T-helper 1 cell treated with Interleukin-12 subunit alpha and Interleukin-12 subunit beta and Interleukin-4 antibody, amounts not matched to agents 30 ng/mL and 1 ng/mL, for 36 hours (primary cell): ENCODE results near the gene UQCRQ. TPM values are rescaled to one million over a fixed set of nuclear protein-coding genes. Genes with fewer than 3 reads are reported as not detected.
"Not testable (repeated sequence)": the region's sequence is repeated elsewhere in the genome, so short reads cannot be mapped to it uniquely, and the experiment has no call there.

Experiments
- intact Hi-C: fragments of 100-400 bp; cut with micrococcal nuclease; formaldehyde crosslinking; loops from one replicate; pipeline ENCODE4 v1.15.1; 2024
- total RNA-seq: library from RNA; stranded (reverse); gene quantifications from 2 replicates; pipeline ENCODE4 v1.2.3, GENCODE V29; 2022

UQCRQ gene
- total RNA-seq, 1 donor from 2014 or later: 324 TPM

GRCh38 chr5:132831095-132831860 is 35.2 kb upstream of the UQCRQ start:
- intact Hi-C loops: no loop called here

DNA sequence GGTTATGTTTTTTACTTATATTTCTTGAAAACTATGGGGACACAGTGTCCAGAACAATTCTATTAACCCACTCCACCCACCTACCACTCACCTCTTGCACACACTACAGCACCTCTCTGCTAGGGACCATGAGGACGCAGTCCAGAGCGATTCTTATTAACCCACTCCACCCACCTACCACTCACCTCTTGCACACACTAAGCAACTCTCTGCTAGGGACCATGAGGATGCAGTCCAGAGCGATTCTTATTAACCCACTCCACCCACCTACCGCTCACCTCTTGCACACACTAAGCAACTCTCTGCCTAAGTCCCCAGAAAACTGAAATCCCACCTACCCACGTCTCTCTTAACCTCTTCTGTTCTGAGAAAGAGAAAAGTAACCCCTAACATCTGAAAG is 33.8 kb upstream of the UQCRQ start:
- intact Hi-C loops: no loop called here

GRCh38 chr5:132834057-132834456 is 32.4 kb upstream of the UQCRQ start:
- intact Hi-C loops: no loop called here

GRCh38 chr5:132836852-132837251 is 29.6 kb upstream of the UQCRQ start:
- intact Hi-C loops: no loop called here

- intact Hi-C loops: no loop called here
Measured at GRCh38 chr5:132837868-132838267, 28.6 kb upstream of the UQCRQ start.

GRCh38 chr5:132838516-132839282 is 27.7 kb upstream of the UQCRQ start:
- intact Hi-C loops: no loop called here

GRCh38 chr5:132839426-132840301 is 26.8 kb upstream of the UQCRQ start:
- intact Hi-C loops: no loop called here

DNA sequence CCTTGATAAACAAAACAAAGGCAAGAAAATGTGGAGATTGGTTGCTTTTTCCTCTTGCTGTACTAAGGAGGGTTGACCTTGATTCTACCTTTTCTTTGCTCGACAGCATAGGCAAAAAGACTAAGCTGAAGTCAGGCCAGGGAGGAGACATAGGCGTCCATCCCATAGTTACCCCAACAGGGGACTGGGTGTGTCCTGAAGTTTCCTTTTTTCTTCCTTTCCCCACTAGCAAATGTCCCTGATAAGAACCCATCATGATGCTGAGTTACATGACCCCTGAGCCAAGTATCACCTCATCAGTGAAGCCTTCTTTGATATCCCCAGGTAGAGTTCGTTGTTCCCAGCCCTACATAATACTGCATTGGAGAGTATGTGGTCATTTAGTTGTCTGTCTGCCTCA is 26.1 kb upstream of the UQCRQ start:
- intact Hi-C loops: no loop called here

GRCh38 chr5:132840896-132841295 is 25.5 kb upstream of the UQCRQ start:
- intact Hi-C loops: no loop called here

DNA sequence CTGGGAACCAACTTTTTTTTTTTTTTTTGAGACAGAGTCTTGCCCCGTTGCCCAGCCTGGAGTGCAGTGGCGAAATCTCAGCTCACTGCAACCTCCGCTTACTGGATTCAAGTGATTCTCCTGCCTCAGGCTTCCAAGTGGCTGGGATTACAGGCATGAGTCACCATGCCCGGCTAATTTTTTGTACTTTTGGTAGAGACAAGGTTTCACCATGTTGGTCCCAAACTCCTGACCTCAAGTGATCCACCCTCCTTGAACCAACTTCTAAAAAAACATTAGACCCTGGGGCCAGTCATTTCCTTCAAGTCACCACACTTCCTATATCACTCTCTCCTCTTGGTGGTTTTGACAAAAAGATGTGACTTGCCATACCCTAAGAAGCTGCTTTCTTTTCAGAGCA is 25.1 kb upstream of the UQCRQ start:
- intact Hi-C loops: no loop called here

GRCh38 chr5:132848270-132848669 is 18.2 kb upstream of the UQCRQ start:
- intact Hi-C loops: no loop called here

DNA sequence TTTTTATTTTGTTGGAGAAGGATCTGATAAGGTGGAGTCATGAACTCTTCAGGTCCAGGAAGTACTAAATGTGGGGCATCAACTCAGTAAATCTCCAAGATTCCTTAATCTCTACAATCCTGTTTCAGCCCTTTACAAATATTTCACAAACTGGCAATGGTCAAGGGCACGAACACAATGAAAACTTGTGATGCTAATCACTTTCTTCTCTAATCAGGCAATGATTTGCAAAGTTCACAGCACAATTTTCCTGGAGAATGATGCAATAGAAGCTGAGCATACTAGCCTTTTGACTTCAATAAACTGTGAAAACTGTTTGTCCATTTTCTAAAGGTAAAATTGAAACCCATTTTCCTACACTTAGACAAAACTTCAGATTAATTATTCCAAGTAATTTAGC is 17.1 kb upstream of the UQCRQ start:
- intact Hi-C loops: no loop called here

DNA sequence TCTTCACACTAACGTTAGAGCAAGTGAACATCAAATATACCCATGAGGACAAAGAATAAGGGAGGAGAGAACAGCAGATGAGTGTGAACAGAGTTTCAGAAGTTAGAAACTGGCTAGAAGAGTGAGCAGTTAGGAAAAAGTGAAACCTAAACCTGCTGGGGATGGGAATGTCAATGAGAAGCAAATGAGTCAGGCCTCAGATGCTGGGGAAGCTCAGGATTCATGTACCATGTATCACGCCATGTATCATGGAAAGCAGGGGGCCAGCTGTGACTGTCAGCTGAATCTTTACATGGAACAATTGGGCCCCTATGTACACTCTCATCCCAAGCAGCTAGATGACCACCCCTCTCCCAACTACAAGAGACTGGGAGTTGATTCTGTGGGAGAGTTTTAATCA is 16.4 kb upstream of the UQCRQ start:
- intact Hi-C loops: no loop called here

DNA sequence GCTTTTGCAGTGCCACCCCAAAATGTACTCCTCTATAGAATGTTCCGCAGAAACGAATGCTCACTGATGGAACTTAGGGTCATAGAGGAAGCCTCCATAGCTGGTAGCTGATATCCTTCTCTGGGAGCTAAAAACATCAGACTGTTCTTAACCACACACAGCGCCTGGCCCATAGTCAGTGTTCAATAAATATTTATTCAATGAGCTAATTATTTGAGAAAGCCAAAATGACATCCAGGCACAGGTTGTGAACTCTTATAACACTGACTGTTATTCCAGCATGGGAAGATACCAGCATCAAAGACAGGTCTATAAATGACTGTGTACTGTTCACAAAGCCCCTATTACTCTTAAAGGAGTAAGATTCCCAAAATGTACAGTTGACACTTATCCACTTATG is 13.1 kb upstream of the UQCRQ start:
- intact Hi-C loops: no loop called here

DNA sequence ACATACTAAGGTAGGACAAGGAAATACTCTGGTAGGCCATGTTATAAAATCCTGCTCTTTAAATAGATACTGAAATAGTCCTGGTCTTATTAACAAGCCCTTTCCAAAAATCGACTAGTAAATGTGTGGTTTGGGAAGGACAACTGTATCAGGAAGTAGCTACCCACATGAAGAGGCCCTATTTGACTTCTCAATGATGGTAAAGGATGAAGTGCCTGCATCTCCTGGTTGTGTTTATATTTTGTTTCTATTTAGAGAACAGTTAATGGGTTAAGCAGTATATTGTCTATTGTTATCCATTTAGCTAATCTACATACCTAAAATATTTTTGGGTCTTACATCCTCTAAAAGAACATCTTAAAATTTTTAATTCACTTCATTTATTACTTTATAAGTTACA is 12.7 kb upstream of the UQCRQ start:
- intact Hi-C loops: no loop called here

DNA sequence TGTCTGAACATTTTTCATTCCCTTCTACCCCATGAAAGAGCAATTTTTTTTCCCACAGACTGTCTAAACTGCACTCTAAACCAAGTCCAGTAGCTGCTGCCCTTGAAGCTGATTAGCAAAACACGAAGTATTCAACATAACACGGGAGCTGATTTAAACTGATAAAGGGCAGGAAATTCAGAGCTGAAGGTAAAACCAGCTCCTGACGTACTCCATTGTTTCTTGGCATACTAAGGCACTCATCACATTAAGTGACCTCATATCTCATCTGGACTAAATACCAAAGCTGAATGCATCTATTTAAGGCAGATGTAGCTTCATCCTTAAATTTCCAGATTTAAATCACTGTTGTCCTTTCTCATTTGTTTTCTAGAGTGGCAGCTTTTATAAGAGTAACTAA is 12.1 kb upstream of the UQCRQ start:
- intact Hi-C loops: no loop called here

DNA sequence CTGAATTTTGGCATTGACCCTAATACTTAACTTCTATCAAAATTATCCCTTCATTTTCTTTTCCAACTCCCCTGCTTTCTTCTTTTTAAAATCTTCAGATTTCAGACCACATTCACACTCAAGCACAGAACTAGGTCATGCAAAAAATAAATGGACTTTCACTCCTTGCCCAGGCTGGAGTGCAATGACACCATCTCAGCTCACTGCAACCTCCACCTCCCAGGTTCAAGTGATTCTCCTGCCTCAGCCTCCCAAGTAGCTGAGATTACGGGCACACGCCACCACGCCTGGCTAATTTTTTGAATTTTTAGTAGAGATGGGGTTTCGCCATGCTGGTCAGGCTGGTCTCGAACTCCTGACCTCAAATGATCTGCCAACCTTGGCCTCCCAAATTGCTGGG is 11.4 kb upstream of the UQCRQ start:
- intact Hi-C loops: not testable (repeated sequence)

- intact Hi-C loops: no loop called here
Measured at GRCh38 chr5:132856011-132856410, 10.4 kb upstream of the UQCRQ start.

GRCh38 chr5:132859889-132860437 is 6.5 kb upstream of the UQCRQ start:
- intact Hi-C loops: loop anchor here (10.0 kb wide), 1 partner anchor 1105 kb away; the partner anchor contains the start of gene C5orf15

DNA sequence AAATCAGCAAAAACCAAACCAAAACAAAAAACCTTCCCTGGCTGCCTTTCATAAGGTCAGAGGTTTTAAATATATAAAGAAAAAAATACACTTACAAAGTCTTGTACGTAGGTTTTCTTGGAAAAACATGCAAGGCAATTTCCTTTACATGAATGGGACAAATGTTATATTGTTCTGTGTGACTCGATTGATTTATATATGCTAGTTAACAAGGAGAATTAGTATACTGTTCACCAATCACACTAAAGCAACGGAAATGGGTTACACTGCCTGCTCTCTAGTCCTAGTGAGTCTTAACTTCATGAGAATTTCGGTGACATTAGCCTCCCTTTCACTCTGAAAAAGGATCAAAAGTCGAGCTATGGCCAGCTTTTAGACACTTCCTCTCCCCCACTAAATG is 5.7 kb upstream of the UQCRQ start:
- intact Hi-C loops: loop anchor here (10.0 kb wide), 1 partner anchor 1104 kb away; the partner anchor contains the start of gene C5orf15

- intact Hi-C loops: loop anchor here (1.0 to 10.0 kb wide), 14 partner anchors 36 to 1891 kb away; partner anchors contain the start of genes AFF4, C5orf15, DDX46 and FNIP1
Measured at GRCh38 chr5:132865668-132866341, 637 bp upstream of the UQCRQ start.
